HG03139 (cell line): ENCODE measurements around the gene EHD4.

Experiments used
- ATAC-seq: cut with Tn5 transposase; IDR thresholded peaks from one replicate; pipeline ENCODE4 v1.9.1; 2021; ENCODE audit not compliant: unreplicated experiment

The EHD4 gene

GRCh38 chr15:41847981-41848380, 124.4 kb downstream of the EHD4 start:
- no peak for ATAC-seq

GRCh38 chr15:41847206-41847605, 125.2 kb downstream of the EHD4 start:
- no peak for ATAC-seq
